ENCODE data around the gene SLC25A22. TPM values are rescaled to one million over a fixed set of nuclear protein-coding genes. Genes with fewer than 3 reads are reported as not detected.
A peak's percentile ranks its signal among the peaks of the same experiment; 100 is the strongest.

The SLC25A22 gene
- 8.4 to 21.2 TPM (median 13.5 TPM) in 3 replicates for polyA plus RNA-seq
- polyA plus RNA-seq (2011; ENCODE audit: low read depth) = 4.1 TPM
- 12.1 and 24.3 TPM in 2 replicates for polyA plus RNA-seq (2011; cell fraction: cytosol; rRNA removed)
- 27.1 and 28.4 TPM in 2 replicates for polyA plus RNA-seq (2011; cell fraction: nucleus; rRNA removed)
- polyA plus RNA-seq (2012; ENCODE audit: low replicate concordance) = 9.7 and 19.7 TPM in 2 replicates
- polyA minus RNA-seq = 9.0 to 51.7 TPM (median 10.8 TPM) in 3 replicates
- 24.4 TPM for polyA minus RNA-seq (2011; cell fraction: cytosol; rRNA and poly(A)+ RNA removed)
- 14.7 and 24.3 TPM in 2 replicates for polyA minus RNA-seq (2011; cell fraction: nucleus; rRNA and poly(A)+ RNA removed)

DNA sequence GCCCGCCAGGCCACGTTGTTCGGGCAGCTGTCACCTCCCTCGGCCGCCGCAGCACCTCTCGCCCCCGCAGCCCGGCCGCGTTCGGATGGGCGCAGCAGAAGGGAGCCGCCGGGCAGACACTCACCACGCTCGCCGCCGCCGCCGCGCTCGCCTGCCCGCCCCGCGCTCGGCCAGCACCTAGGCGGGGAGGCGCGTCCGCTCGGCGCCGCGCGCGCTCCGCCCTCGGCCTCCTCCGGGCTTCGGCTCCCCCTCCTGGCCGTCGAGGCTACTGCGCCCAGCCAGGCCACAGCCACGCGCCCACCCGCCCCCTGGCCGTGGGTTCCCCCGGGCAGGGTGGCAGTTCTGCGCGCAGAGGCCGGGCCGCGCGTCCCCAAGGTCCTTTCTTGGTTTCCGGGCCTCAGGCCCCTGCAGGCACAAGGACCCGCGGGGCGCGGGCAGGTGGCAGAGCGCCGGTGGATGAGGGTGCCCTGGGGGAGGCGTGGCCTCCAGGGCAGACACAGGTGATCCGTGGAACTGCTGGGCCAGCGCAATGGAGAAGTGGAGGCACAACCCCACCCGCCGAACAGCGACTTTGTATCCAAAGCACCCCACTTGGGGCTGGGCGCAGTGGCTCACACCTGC lies at the start of gene SLC25A22:
Gene SLC25A22, minus strand, starts transcription at position 189 of the 621 bp plus-strand sequence. CDS start 3,275 bp downstream, outside the sequence.
- H3K4me1 ChIP-seq (ENCODE audit: control insufficient read depth, extremely low read depth, insufficient read depth, low read length) = peaks cover 17% of the 10 kb centered on the region
- peak within 1 kb of the TSS; percentile 96 for H3K4me2 ChIP-seq (ENCODE audit: control insufficient read depth, extremely low read depth, insufficient read depth, low read depth, low read length)
- no peaks in the 10 kb centered on the region for H3K79me2 ChIP-seq (ENCODE audit: control insufficient read depth, insufficient read depth, low read length)
- dilution Hi-C loops (cut with MboI; ENCODE audit: extremely low pct_ligation_motif_present, low sequenced_read_pairs) = no loop called here
- H3K9ac ChIP-seq (ENCODE audit: control insufficient read depth, extremely low read depth, insufficient read depth, low read length) = peak within 1 kb of the TSS; percentile 80
- H3K9me3 ChIP-seq (ENCODE audit: control insufficient read depth, low read depth, low read length) = no peaks in the 10 kb centered on the region
- FAIRE-seq = no peak
- peak within 1 kb of the TSS; percentile 66 for H2AFZ ChIP-seq (ENCODE audit: control insufficient read depth, low read length)
- TF ChIP-seq, protein P1, sequence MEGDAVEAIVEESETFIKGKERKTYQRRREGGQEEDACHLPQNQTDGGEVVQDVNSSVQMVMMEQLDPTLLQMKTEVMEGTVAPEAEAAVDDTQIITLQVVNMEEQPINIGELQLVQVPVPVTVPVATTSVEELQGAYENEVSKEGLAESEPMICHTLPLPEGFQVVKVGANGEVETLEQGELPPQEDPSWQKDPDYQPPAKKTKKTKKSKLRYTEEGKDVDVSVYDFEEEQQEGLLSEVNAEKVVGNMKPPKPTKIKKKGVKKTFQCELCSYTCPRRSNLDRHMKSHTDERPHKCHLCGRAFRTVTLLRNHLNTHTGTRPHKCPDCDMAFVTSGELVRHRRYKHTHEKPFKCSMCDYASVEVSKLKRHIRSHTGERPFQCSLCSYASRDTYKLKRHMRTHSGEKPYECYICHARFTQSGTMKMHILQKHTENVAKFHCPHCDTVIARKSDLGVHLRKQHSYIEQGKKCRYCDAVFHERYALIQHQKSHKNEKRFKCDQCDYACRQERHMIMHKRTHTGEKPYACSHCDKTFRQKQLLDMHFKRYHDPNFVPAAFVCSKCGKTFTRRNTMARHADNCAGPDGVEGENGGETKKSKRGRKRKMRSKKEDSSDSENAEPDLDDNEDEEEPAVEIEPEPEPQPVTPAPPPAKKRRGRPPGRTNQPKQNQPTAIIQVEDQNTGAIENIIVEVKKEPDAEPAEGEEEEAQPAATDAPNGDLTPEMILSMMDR (optimal IDR thresholded peaks at IDR 0.05 in 1 of 3, IDR thresholded peaks at IDR 0.05 in 1 of 3, conservative IDR thresholded peaks at IDR 0.05 in 1 of 3; ENCODE audit: extremely low read depth in 1 of 3, insufficient read depth in 2 of 3, low read length in 3 of 3) = peak; percentile 40 to 78 (median 69)
- no peak for TF ChIP-seq EZH2 (IDR thresholded peaks at IDR 0.05; ENCODE audit: low read length)
- H4K20me1 ChIP-seq (ENCODE audit: control insufficient read depth, extremely low read depth, insufficient read depth, low read length) = no peaks in the 10 kb centered on the region
- H3K4me3 ChIP-seq (ENCODE audit: control insufficient read depth in 2 of 3, extremely low read depth in 1 of 3, insufficient read depth in 2 of 3, low read depth in 1 of 3, low read length in 3 of 3) = peak within 1 kb of the TSS; percentile 84 to 89 (median 86)
- DNase-seq (ENCODE audit: low read depth, low spot score) = no peak
- peak within 1 kb of the TSS; percentile 70 for H3K27ac ChIP-seq (ENCODE audit: control insufficient read depth, insufficient read depth, low read length)
- peaks cover 7 to 21% of the 10 kb centered on the region in 2 experiments for H3K36me3 ChIP-seq (ENCODE audit: control insufficient read depth in 2 of 2, extremely low read depth in 1 of 2, insufficient read depth in 2 of 2, low read length in 2 of 2)
- H3K9me1 ChIP-seq (ENCODE audit: control insufficient read depth, extremely low read depth, insufficient read depth, low read length) = no peaks in the 10 kb centered on the region
- no peaks in the 10 kb centered on the region for H3K27me3 ChIP-seq (ENCODE audit: control insufficient read depth, extremely low read depth, insufficient read depth, low read length)

DNA sequence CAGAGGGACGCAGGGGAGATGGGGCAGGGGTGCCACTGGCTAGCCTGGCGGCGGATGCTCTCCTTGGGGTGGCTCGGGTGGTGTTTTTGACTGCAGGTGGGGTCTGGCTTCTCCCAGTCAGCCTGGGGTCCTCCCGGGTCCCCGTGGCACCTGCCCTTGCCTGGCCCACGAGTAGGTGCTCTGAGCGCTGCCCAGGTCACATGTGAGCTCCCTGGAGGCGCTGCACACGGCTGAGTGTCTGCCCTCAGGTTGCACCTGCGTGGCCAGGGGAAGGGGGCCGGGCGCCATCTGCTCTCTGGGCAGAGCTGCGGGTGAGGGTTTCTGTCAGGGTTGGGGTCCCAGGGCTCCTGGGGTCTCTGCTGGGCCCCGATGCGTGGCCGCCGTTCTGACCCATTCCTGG lies 49.8 kb upstream of the SLC25A22 start:
- Histone ChIP-seq H2AFZ (ENCODE audit: control insufficient read depth, low read length) (no peak overlapping the region), H3K4me1 (ENCODE audit: control insufficient read depth, extremely low read depth, insufficient read depth, low read length) (peaks cover 48% of the 10 kb centered on the region), H3K9ac (ENCODE audit: control insufficient read depth, extremely low read depth, insufficient read depth, low read length) (no peak overlapping the region), H3K9me1 (ENCODE audit: control insufficient read depth, extremely low read depth, insufficient read depth, low read length) (peaks cover 5% of the 10 kb centered on the region), H3K27me3 (ENCODE audit: control insufficient read depth, extremely low read depth, insufficient read depth, low read length) (no peaks in the 10 kb centered on the region), H4K20me1 (ENCODE audit: control insufficient read depth, extremely low read depth, insufficient read depth, low read length) (peaks cover 7% of the 10 kb centered on the region), H3K36me3 (ENCODE audit: control insufficient read depth in 2 of 2, extremely low read depth in 1 of 2, insufficient read depth in 2 of 2, low read length in 2 of 2) (peaks cover 3 to 4% of the 10 kb centered on the region in 2 experiments), H3K27ac (ENCODE audit: control insufficient read depth, insufficient read depth, low read length) (no peak overlapping the region), H3K9me3 (ENCODE audit: control insufficient read depth, low read depth, low read length) (no peaks in the 10 kb centered on the region), H3K4me3 (ENCODE audit: control insufficient read depth in 2 of 3, extremely low read depth in 1 of 3, insufficient read depth in 2 of 3, low read depth in 1 of 3, low read length in 3 of 3) (no peak overlapping the region), H3K4me2 (ENCODE audit: control insufficient read depth, extremely low read depth, insufficient read depth, low read depth, low read length) (no peak overlapping the region), H3K79me2 (ENCODE audit: control insufficient read depth, insufficient read depth, low read length) (peaks cover 23% of the 10 kb centered on the region)
- FAIRE-seq = no peak
- dilution Hi-C loops (cut with MboI; ENCODE audit: extremely low pct_ligation_motif_present, low sequenced_read_pairs) = no loop called here
- no peak for TF ChIP-seq EZH2 (IDR thresholded peaks at IDR 0.05; ENCODE audit: low read length)
- TF ChIP-seq, protein P1 (optimal IDR thresholded peaks at IDR 0.05 in 1 of 3, IDR thresholded peaks at IDR 0.05 in 1 of 3, conservative IDR thresholded peaks at IDR 0.05 in 1 of 3; ENCODE audit: extremely low read depth in 1 of 3, insufficient read depth in 2 of 3, low read length in 3 of 3) = no peak
- DNase-seq (ENCODE audit: low read depth, low spot score) = no peak
